H1 (cell line): ENCODE results near the gene PRPF40B. TPM values are rescaled to one million over a fixed set of nuclear protein-coding genes. Genes with fewer than 3 reads are reported as not detected.

Experiments
- CTCF ChIA-PET: fragments of 300-600 bp; sonication (Branson Sonifier 250); formaldehyde crosslinking; loops from one replicate; lab custom pipeline; 2021; ENCODE audit not compliant: partially characterized antibody; lab: Charles Lee
- POLR2A ChIA-PET: fragments of 300-600 bp; sonication (Branson Sonifier 250); formaldehyde crosslinking; loops from one replicate; lab custom pipeline; 2021; ENCODE audit warnings: inconsistent platforms; ENCODE audit not compliant: partially characterized antibody; lab: Charles Lee
- DNase-seq, 2 experiments: peaks; one replicate each; pipeline versions ENCODE4 v3.0.0 to v3.0.0-alpha.2; 2010 to 2022; ENCODE audit warnings: low spot score in 2 of 2, low read depth in 1 of 2, mixed read lengths in 1 of 2
- FAIRE-seq: peaks from 2 replicates; lab custom pipeline; 2011; peaks lifted over from hg19 to GRCh38; lab: Jason Lieb, UNC
- H2AFZ ChIP-seq: 2 replicates; pipeline ENCODE4 v1.8.1; 2012; ENCODE audit warnings: low read length, inconsistent platforms
- H2AK5ac ChIP-seq: 2 replicates; pipeline ENCODE4 v1.6.1; 2013; ENCODE audit warnings: low read depth, low read length
- H2BK120ac ChIP-seq: replicated peaks from 2 replicates; pipeline ENCODE3; 2013; ENCODE audit warnings: low read depth, low read length, inconsistent platforms
- H2BK12ac ChIP-seq: 2 replicates; pipeline ENCODE4 v1.6.1; 2013; ENCODE audit warnings: low read depth, low read length
- H2BK15ac ChIP-seq: 2 replicates; pipeline ENCODE4 v1.6.1; 2013; ENCODE audit warnings: low read length
- H2BK20ac ChIP-seq: 2 replicates; pipeline ENCODE4 v1.6.1; 2013; ENCODE audit warnings: low read length
- H2BK5ac ChIP-seq: 2 replicates; pipeline ENCODE4 v1.6.1; 2013; ENCODE audit warnings: low read depth, low read length
- H3K14ac ChIP-seq: 2 replicates; pipeline ENCODE4 v1.6.1; 2013; ENCODE audit warnings: inconsistent platforms; ENCODE audit not compliant: insufficient read length
- H3K18ac ChIP-seq: 2 replicates; pipeline ENCODE4 v1.6.1; 2013; ENCODE audit warnings: low read length; ENCODE audit errors: extremely low read depth
- H3K23ac ChIP-seq: 2 replicates; pipeline ENCODE4 v1.6.1; 2013; ENCODE audit warnings: inconsistent platforms; ENCODE audit not compliant: insufficient read length
- H3K23me2 ChIP-seq: 2 replicates; pipeline ENCODE4 v1.6.1; 2013; ENCODE audit warnings: low read depth, low read length
- H3K27ac ChIP-seq: 2 replicates; pipeline ENCODE4 v1.6.1; 2011; ENCODE audit warnings: low read depth, low read length, inconsistent platforms
- H3K27me3 ChIP-seq, 4 experiments: replicated peaks in 1 of 4; 1 replicate in 1 of 4; 2 replicates in 3 of 4; pipeline versions ENCODE4 v1.6.1 to v1.8.1; 2011 to 2013; ENCODE audit warnings: low read length in 3 of 4, mild to moderate bottlenecking in 3 of 4, inconsistent platforms in 2 of 4, mixed read lengths in 2 of 4, moderate library complexity in 1 of 4; ENCODE audit not compliant: control insufficient read depth in 3 of 4, insufficient read depth in 3 of 4; ENCODE audit errors: extremely low read depth in 1 of 4
- H3K36me3 ChIP-seq, 4 experiments: 2 replicates each; pipeline versions ENCODE4 v1.6.1 to v1.8.1; 2011 to 2013; ENCODE audit warnings: mild to moderate bottlenecking in 4 of 4, low read length in 3 of 4, moderate library complexity in 2 of 4, control low read depth in 1 of 4, inconsistent platforms in 1 of 4; ENCODE audit not compliant: insufficient read depth in 4 of 4, control insufficient read depth in 2 of 4
- H3K4ac ChIP-seq: replicated peaks from 2 replicates; pipeline ENCODE3; 2013; ENCODE audit warnings: low read length, low read depth, mixed read lengths, inconsistent platforms; ENCODE audit not compliant: insufficient read length
- H3K4me1 ChIP-seq, 4 experiments: replicated peaks in 1 of 4; 1 replicate in 1 of 4; 2 replicates in 3 of 4; pipeline versions ENCODE4 v1.6.1 to v1.8.1; 2011 to 2013; ENCODE audit warnings: low read length in 3 of 4, inconsistent platforms in 2 of 4, mixed read lengths in 1 of 4; ENCODE audit not compliant: insufficient read depth in 4 of 4, control insufficient read depth in 3 of 4
- H3K4me2 ChIP-seq, 2 experiments: 2 replicates each; pipeline versions ENCODE4 v1.6.1 to v1.8.1; 2011 to 2013; ENCODE audit warnings: low read depth in 2 of 2, low read length in 2 of 2, control low read depth in 1 of 2, inconsistent platforms in 1 of 2, mild to moderate bottlenecking in 1 of 2; ENCODE audit not compliant: insufficient read depth in 1 of 2
- H3K4me3 ChIP-seq, 4 experiments: fragments of 200-600, 300-600 bp in 1 of 4; sonication (generic), shearing (Covaris generic), sonication (Bioruptor Twin) in 1 of 4; 2 replicates each; pipeline versions ENCODE4 v1.5.1 to v1.8.1; 2011 to 2016; ENCODE audit warnings: low read length in 4 of 4, low read depth in 3 of 4, control low read depth in 2 of 4, inconsistent platforms in 2 of 4, mild to moderate bottlenecking in 2 of 4, mixed read lengths in 1 of 4, moderate library complexity in 1 of 4; ENCODE audit not compliant: insufficient read depth in 2 of 4; ENCODE audit errors: extremely low read depth in 1 of 4
- H3K56ac ChIP-seq: replicated peaks from 2 replicates; pipeline ENCODE3; 2013; ENCODE audit warnings: low read depth, mild to moderate bottlenecking, mixed read lengths, low read length, inconsistent platforms; ENCODE audit not compliant: insufficient read length
- H3K79me1 ChIP-seq: 2 replicates; pipeline ENCODE4 v1.6.1; 2013; ENCODE audit warnings: low read depth, low read length, control low read depth
- H3K79me2 ChIP-seq, 2 experiments: 2 replicates each; pipeline versions ENCODE4 v1.6.1 to v1.8.1; 2012 to 2013; ENCODE audit warnings: low read length in 2 of 2, mild to moderate bottlenecking in 2 of 2, inconsistent platforms in 1 of 2; ENCODE audit not compliant: insufficient read depth in 2 of 2, control insufficient read depth in 1 of 2
- H3K9ac ChIP-seq, 4 experiments: replicated peaks in 1 of 4; 1 replicate in 1 of 4; 2 replicates in 3 of 4; pipeline versions ENCODE4 v1.6.1 to v1.8.1; 2011 to 2013; ENCODE audit warnings: low read depth in 3 of 4, low read length in 3 of 4, control low read depth in 2 of 4, mild to moderate bottlenecking in 2 of 4, moderate library complexity in 2 of 4, inconsistent platforms in 1 of 4; ENCODE audit errors: extremely low read depth in 1 of 4
- H3K9me3 ChIP-seq, 2 experiments: 2 replicates each; pipeline versions ENCODE4 v1.6.1 to v1.8.1; 2012 to 2013; ENCODE audit warnings: mild to moderate bottlenecking in 2 of 2, moderate library complexity in 2 of 2, control low read depth in 1 of 2, inconsistent platforms in 1 of 2, low read depth in 1 of 2, low read length in 1 of 2, mixed read lengths in 1 of 2; ENCODE audit not compliant: insufficient read depth in 2 of 2
- H4K20me1 ChIP-seq, 2 experiments: replicated peaks in 1 of 2; 2 replicates each; pipeline versions ENCODE3 to v1.8.1; 2011 to 2013; ENCODE audit warnings: inconsistent platforms in 2 of 2, low read length in 2 of 2, mild to moderate bottlenecking in 1 of 2; ENCODE audit not compliant: insufficient read depth in 2 of 2, control insufficient read depth in 1 of 2
- H4K5ac ChIP-seq: 2 replicates; pipeline ENCODE4 v1.6.1; 2013; ENCODE audit warnings: low read length, low read depth, mixed read lengths, inconsistent platforms; ENCODE audit not compliant: insufficient read length
- H4K8ac ChIP-seq: 2 replicates; pipeline ENCODE4 v1.8.0; 2013; ENCODE audit warnings: mild to moderate bottlenecking, moderate library complexity, low read length, inconsistent platforms; ENCODE audit not compliant: insufficient read depth; ENCODE audit errors: extremely low read depth
- H4K91ac ChIP-seq: replicated peaks from 2 replicates; pipeline ENCODE3; 2013; ENCODE audit warnings: low read length, mixed read lengths, inconsistent platforms; ENCODE audit not compliant: insufficient read length
- CBX8 ChIP-seq: fragments of 300-800, 300-1000 bp; sonication (generic); IDR thresholded peaks from 2 replicates; pipeline ENCODE4 v1.7.1; 2016; ENCODE audit warnings: low read depth, low read length, borderline replicate concordance
- CTBP2 ChIP-seq: IDR thresholded peaks from 2 replicates; pipeline ENCODE4 v1.7.0; 2011; ENCODE audit warnings: borderline replicate concordance, mild to moderate bottlenecking, moderate library complexity, mixed read lengths, low read length; ENCODE audit not compliant: insufficient read depth, insufficient read length
- JUN ChIP-seq: IDR thresholded peaks from 2 replicates; pipeline ENCODE4 v1.6.1; 2011; ENCODE audit warnings: low read depth, mild to moderate bottlenecking, improper control_type of control experiment, low read length
- JUND ChIP-seq: IDR thresholded peaks from 2 replicates; pipeline ENCODE4 v1.6.1; 2011; ENCODE audit warnings: mild to moderate bottlenecking, improper control_type of control experiment, low read length
- POLR2A ChIP-seq, 2 experiments: IDR thresholded peaks; 1 replicate in 1 of 2; 2 replicates in 1 of 2; pipeline ENCODE4 v1.6.1; 2011; ENCODE audit warnings: low read depth in 2 of 2, low read length in 2 of 2, mild to moderate bottlenecking in 2 of 2; ENCODE audit errors: control extremely low read depth in 1 of 2
- SAP30 ChIP-seq: fragments of 300-600 bp; sonication (generic); IDR thresholded peaks from 2 replicates; pipeline ENCODE4 v1.7.1; 2012; ENCODE audit warnings: low read length, moderate library complexity, mild to moderate bottlenecking, inconsistent platforms; ENCODE audit not compliant: insufficient read depth, insufficient replicate concordance
- SIN3A ChIP-seq, 2 experiments: IDR thresholded peaks in 1 of 2; conservative IDR thresholded peaks in 1 of 2; 2 replicates each; pipeline ENCODE4 v1.6.1; 2011 to 2012; ENCODE audit warnings: low read length in 2 of 2, improper control_type of control experiment in 1 of 2, low read depth in 1 of 2, mild to moderate bottlenecking in 1 of 2
- YY1 ChIP-seq: IDR thresholded peaks from 2 replicates; pipeline ENCODE4 v1.6.1; 2011; ENCODE audit warnings: low read depth, mild to moderate bottlenecking, low read length
- WGBS, 2 experiments: shearing (Covaris generic) in 1 of 2; methylation state at CpG; one replicate each; pipeline versions ENCODE4 v1.1.6 to v1.1.7; 2013 to 2015; ENCODE audit warnings: low lambda C conversion rate in 2 of 2, mixed read lengths in 2 of 2, inconsistent platforms in 1 of 2, low coverage in 1 of 2, missing lambda C conversion rate in 1 of 2; ENCODE audit not compliant: insufficient replicate concordance in 2 of 2, insufficient coverage in 1 of 2, insufficient read length in 1 of 2; ENCODE audit errors: extremely low coverage in 1 of 2, missing lambda C conversion rate in 1 of 2; 5-methylcytosine and 5-hydroxymethylcytosine counted together
- polyA plus RNA-seq, 7 experiments: library from polyadenylated mRNA; depleted of rRNA in 3 of 7; stranded (reverse) in 5 of 7; unstranded in 2 of 7; fragments of >200 nt in 5 of 7; fragments of 200-250 nt in 2 of 7; gene quantifications; 1 replicate in 5 of 7; 2 replicates in 1 of 7; 4 replicates in 1 of 7; pipeline versions ENCODE4 v1.2.1 to v1.2.3, GENCODE V29; 2011 to 2013; ENCODE audit warnings: missing spikeins in 2 of 7, mixed read lengths in 2 of 7
- total RNA-seq: library from RNA; stranded (reverse); fragmentation: NEBNext Ultra II Directional; extraction: Animal tissue kit (Norgen Biotek cat#: 25700); gene quantifications from 2 replicates; pipeline ENCODE4 v1.2.1, GENCODE V29; 2021

PRPF40B gene
- total and polyA plus RNA-seq, 2 of the 8 experiments (the other 6 are each of a cell fraction or from before 2014, with no cell fraction given), result 14.4 to 24.4 TPM

DNA sequence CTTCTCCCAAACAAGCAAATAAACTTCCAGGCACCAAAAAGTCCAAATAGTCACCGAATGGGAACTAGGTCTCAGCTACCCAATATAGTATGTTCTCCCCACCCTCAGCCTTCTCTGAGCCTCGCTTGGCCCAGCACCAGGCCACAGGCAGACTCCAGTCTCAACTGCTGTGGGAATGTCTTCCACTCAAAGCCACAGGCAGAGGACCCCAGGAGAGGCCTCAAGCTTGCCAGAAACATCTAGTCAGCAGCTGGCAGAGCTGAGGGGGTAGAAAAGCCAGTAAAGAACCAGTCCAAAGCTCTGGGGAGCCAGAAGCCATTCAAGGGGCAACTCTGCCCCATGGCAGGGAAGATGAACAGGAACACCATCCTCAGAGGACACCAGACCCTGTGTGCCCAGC lies 42.0 kb downstream of the PRPF40B start:
- no peak overlapping the region for H4K8ac ChIP-seq
- WGBS, 2 experiments, result 82% methylated on average over 2 of the region's 2 CpGs; no CpG with 5 or more reads in 1 of the 2 experiments
- no peak overlapping the region for H3K14ac ChIP-seq
- POLR2A ChIA-PET, result interaction anchor here (0.7 to 4.3 kb wide), 8 partner anchors 9 to 110 kb away, joined by 3 to 36 read pairs (median 3); partner anchors contain the start of gene TMBIM6
- no peak overlapping the region for H2BK20ac ChIP-seq
- H3K9ac ChIP-seq, result no peak overlapping the region
- H2BK12ac ChIP-seq, result no peak overlapping the region
- H3K79me2 ChIP-seq, result no peaks in the 10 kb centered on the region
- no peak overlapping the region for H3K23ac ChIP-seq
- H3K27me3 ChIP-seq, result no peaks in the 10 kb centered on the region
- H3K18ac ChIP-seq, result no peak overlapping the region
- CTCF ChIA-PET, result interaction anchor here (1.2 to 5.8 kb wide), 6 partner anchors 9 to 32 kb away, joined by 3 to 30 read pairs (median 4); no protein-coding TSS in a partner anchor
- no peak overlapping the region for H2BK120ac ChIP-seq
- no peak overlapping the region for H4K5ac ChIP-seq
- no peak overlapping the region for H2AK5ac ChIP-seq
- no peak overlapping the region for H2BK15ac ChIP-seq
- H3K9me3 ChIP-seq, result no peaks in the 10 kb centered on the region
- DNase-seq (no peak), FAIRE-seq (no peak)
- no peak overlapping the region for H3K27ac ChIP-seq
- no peaks in the 10 kb centered on the region; the same call in 1 of the 2 replicates for H3K79me1 ChIP-seq
- no peak overlapping the region for H3K4me3 ChIP-seq
- H3K56ac ChIP-seq, result no peak overlapping the region
- H4K91ac ChIP-seq, result no peak overlapping the region
- H3K36me3 ChIP-seq, result peaks cover 0 to 8% (median 3%) of the 10 kb centered on the region in 4 experiments; a peak in 3 of 8 replicates
- no peak overlapping the region for H3K4me2 ChIP-seq
- no peak overlapping the region for H3K4ac ChIP-seq
- peaks cover 3 to 6% (median 4%) of the 10 kb centered on the region in 4 experiments; a peak in 4 of 7 replicates for H3K4me1 ChIP-seq
- no peaks in the 10 kb centered on the region for H3K23me2 ChIP-seq
- H4K20me1 ChIP-seq, result peaks cover 1% of the 10 kb centered on the region in 2 experiments
- H2AFZ ChIP-seq, result no peak overlapping the region
- H2BK5ac ChIP-seq, result no peak overlapping the region
- no peak for TF ChIP-seq YY1
- no peak for TF ChIP-seq CTBP2
- no peak for TF ChIP-seq JUND
- TF ChIP-seq CBX8, result no peak
- TF ChIP-seq POLR2A (IDR thresholded peaks at IDR 0.05; ENCODE audit: control extremely low read depth in 1 of 2, low read depth in 2 of 2, low read length in 2 of 2), result no peak
- TF ChIP-seq SAP30, result no peak
- TF ChIP-seq JUN, result no peak
- TF ChIP-seq SIN3A (conservative IDR thresholded peaks at IDR 0.05 in 1 of 2, IDR thresholded peaks at IDR 0.05 in 1 of 2; ENCODE audit: low read depth in 1 of 2, low read length in 2 of 2), result no peak
